22Rv1 (cell line): ENCODE data around the gene KLRD1.

Experiments
- CTCF ChIP-seq: fragments of 450-650 bp; IDR thresholded peaks from 2 replicates; pipeline ENCODE4 v1.5.1; 2017; ENCODE audit warnings: mild to moderate bottlenecking
- ZFX ChIP-seq: fragments of 450-650 bp; IDR thresholded peaks from 2 replicates; pipeline ENCODE4 v1.6.1; 2017; ENCODE audit warnings: antibody characterized with exemption, borderline replicate concordance

GRCh38 chr12:10354502-10354901 is 46.8 kb downstream of the KLRD1 start:
- no peak for TF ChIP-seq CTCF
- no peak for TF ChIP-seq ZFX
